Measurements from ENCODE around the gene PNMA6A.

GRCh38 chrX:153032397-153033118 is 39.7 kb upstream of the PNMA6A start:
- no peak for TF ChIP-seq POLR2A (IDR thresholded peaks at IDR 0.05)
- TF ChIP-seq CTCF (IDR thresholded peaks at IDR 0.05) = peak; percentile 61 to 93 (median 78)

All from uterus (tissue), 2 donors.